ENCODE data around the gene PWWP2A. TPM values are rescaled to one million over a fixed set of nuclear protein-coding genes. Genes with fewer than 3 reads are reported as not detected.
"Not testable (repeated sequence)": the region's sequence is repeated elsewhere in the genome, so short reads cannot be mapped to it uniquely, and the experiment has no call there.

Gene PWWP2A
- polyA plus RNA-seq (2012; ENCODE audit: missing spikeins), result 13.1 TPM

DNA sequence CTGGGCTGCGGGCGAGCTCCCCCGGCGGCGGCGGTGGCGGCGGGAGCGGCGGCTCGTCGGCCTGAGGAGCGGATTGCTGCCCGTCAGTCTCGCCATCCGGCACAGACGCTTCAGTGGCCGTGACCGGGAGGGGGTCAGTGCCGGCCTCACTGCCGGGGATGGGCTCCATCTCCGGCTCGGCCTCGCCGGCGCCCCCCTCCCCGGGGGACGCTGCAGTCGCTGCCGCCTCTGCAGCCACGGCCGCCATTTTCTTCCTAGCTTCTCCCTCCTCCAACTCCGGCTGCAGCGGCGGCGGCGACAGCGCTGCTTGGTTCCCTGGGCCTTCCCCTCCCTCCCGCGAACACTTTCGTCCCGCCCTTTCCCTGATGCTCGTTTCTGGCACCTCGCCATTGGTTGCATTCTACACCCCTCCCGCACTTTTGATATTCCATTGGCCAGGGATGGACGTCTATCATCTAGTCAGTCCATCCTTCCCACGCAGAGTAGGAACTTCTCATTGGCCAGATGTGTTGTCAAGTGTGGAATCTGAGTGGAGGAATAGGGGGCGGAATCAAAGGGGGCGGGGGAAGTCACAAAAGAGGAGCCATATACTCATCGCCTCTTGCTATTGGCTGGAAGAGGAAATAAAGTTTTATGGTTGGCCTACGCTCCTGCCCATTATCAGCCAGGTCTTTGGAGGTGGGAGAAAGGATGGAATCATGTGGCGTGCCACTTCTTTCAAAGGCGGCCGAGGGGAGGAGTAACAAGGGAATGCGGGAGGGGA is at the start of gene PWWP2A:
PWWP2A (minus strand) TSS at position 309 of the 763 bp plus-strand sequence; CDS start at position 247, 62 bp downstream.
- FAIRE-seq (peak; percentile 99), DNase-seq (ENCODE audit: insufficient read length) (peak; percentile 83)
- peak; percentile 88 for TF ChIP-seq TAF1 (IDR thresholded peaks at IDR 0.05; ENCODE audit: borderline replicate concordance, low read depth, low read length)
- peak; percentile 57; the same call in 1 of the 2 replicates for TF ChIP-seq POLR2AphosphoS5 (IDR thresholded peaks at IDR 0.05; ENCODE audit: low read depth, low read length)
- TF ChIP-seq POLR2A (IDR thresholded peaks at IDR 0.05; ENCODE audit: low read depth, low read length), result peak; percentile 83

DNA sequence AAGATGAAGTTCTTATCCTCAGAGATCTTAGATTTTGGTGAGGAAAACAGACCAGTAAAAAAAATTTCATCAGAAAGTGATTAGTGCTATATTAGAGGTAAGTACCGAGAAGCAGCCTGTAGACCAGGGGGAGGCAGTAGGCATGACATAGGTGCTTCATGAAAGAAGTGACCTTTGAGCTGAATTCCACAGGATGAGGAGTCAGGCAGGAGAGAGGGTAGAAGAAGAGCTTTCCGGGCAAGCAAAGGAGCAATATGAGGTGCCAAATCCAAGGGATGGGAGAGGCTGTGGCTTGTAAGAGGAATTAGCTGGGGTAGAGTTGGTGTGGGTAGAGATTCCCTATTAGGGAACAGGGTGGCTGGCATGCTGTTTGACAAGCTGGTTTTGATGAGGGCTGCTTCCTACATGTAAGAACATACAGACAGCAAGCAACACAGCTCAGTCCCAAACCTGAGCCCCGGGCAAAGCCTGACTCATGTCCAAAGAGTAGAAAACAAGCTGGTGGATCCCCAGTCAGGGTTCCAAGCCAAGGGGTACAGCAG is 48.4 kb upstream of the PWWP2A start:
- DNase-seq (ENCODE audit: insufficient read length) (no peak), FAIRE-seq (no peak)
- no peak for TF ChIP-seq POLR2AphosphoS5 (IDR thresholded peaks at IDR 0.05; ENCODE audit: low read depth, low read length)
- no peak for TF ChIP-seq POLR2A (IDR thresholded peaks at IDR 0.05; ENCODE audit: low read depth, low read length)
- no peak for TF ChIP-seq TAF1 (IDR thresholded peaks at IDR 0.05; ENCODE audit: borderline replicate concordance, low read depth, low read length)

DNA sequence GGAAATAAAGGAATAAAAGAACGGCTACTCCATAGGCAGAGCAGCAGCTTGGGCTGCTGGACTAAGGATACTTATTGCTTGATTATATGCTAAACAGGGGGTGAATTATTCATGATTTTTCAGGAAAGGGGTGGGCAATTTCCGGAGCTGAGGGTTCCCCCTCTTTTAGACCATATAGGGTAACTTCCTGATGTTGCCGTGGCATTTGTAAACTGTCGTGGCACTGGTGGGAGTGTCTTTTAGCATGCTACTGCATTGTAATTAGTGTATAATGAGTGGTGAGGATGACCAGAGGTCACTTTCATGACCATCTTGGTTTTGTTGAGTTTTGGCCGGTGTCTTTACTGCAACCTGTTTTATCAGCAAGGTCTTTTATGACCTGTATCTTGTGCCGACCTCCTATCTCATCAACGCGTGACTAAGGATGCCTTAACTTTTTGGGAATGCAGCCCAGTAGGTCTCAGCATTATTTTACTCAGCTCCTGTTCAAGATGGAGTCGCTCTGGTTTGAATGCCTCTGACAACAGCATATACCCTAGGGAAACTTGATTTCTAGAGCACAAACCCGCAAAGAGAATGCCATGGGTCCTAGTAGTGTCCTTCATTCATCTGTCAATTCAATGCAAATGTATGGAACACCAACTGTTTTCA is 47.8 kb upstream of the PWWP2A start:
- DNase-seq (ENCODE audit: insufficient read length), result no peak
- no peak for FAIRE-seq

DNA sequence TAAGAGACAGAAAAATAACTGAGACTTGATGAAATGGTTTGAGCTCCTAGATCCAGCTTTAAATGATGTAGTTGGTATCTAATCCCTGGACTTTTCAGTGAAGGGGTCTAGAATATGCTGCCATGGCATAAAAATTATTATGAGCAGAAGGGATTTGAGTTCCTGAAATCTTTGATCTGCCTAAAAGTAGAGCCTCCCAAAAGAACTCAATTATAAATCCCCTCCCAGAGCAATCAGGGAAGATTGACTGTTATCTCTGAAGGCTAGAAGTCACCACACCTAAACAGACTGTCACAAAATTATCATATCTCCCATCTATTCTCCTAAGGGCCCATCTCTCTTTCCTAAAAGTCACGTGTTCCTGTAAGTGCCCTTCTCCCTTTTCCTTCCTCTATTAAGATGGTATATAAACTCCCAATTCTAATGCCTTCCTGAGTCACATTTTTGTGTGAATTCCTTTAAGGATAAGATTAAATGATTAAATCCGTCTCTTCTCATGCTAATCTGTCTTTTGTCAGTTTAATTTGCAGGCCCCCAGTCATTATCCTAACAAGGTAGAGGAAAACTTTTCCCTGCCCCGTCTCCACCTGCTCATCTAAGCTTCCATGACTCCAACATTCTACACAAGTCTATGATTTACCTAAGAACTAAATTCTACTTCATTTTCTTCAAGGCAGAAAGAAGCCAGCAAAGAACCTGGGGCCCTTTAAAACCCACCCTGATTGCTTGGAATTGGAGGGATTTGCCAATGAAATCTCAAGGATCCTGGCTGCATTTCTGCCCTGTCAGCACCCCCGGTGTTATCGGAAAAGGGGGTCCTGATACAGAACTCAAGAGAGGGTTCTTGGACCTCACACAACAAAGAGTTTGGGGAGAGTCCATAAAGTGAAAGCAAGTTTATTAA is 47.1 kb upstream of the PWWP2A start:
- TF ChIP-seq POLR2AphosphoS5 (IDR thresholded peaks at IDR 0.05; ENCODE audit: low read depth, low read length) (no peak), TAF1 (IDR thresholded peaks at IDR 0.05; ENCODE audit: borderline replicate concordance, low read depth, low read length) (no peak), POLR2A (IDR thresholded peaks at IDR 0.05; ENCODE audit: low read depth, low read length) (no peak)
- FAIRE-seq, result no peak
- no peak for DNase-seq (ENCODE audit: insufficient read length)

More for the DNA sequence above, 47.8 kb upstream of the PWWP2A start:
- TF ChIP-seq TAF1 (IDR thresholded peaks at IDR 0.05; ENCODE audit: borderline replicate concordance, low read depth, low read length) (no peak), POLR2A (IDR thresholded peaks at IDR 0.05; ENCODE audit: low read depth, low read length) (no peak), POLR2AphosphoS5 (IDR thresholded peaks at IDR 0.05; ENCODE audit: low read depth, low read length) (no peak)

DNA sequence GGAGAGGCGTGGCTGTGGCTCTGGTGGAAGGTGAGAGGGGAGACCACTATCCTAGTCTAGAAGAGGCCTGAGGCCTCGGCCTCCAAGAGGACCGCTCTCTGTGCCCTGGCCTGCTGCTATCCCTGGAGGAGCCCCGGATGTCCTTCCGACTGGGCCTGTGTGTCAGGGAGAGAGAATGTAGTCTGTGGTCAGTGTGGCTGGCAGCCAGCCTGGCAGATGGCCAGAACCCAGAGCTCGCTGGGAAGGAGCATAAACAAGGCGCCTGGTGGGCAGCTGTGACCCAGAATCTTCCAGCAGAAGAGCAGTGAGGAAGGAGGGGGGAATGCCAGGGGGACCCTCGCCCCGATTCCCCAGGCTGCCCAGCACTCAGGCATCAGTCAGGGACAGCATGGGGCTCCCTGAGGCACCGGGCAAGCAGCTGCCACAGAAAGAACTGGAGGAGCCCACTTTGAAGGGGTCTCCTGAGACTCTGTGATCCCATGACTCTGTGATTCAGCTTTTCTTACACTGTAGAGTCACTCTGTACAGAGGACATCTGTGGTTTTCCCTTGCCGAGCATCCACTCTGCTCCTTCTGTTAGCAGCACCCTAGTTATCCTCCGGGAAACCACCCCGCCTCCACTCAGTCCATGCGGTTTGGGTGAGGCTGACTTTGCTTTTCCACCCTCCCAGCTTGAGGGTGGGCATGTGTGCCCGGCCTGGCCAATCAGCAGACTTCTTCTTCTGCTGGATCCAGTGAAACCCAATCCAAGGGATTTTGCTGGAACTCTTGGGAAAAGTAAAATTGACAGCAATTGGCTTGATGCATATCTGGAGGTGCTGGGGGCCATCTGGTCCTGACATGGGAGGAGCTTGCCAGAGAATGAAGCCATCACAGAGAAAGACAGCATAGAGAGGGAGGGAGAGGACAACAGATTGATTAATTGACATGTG is 46.2 kb upstream of the PWWP2A start:
- no peak for TF ChIP-seq POLR2AphosphoS5 (IDR thresholded peaks at IDR 0.05; ENCODE audit: low read depth, low read length)
- no peak for TF ChIP-seq POLR2A (IDR thresholded peaks at IDR 0.05; ENCODE audit: low read depth, low read length)
- no peak for TF ChIP-seq TAF1 (IDR thresholded peaks at IDR 0.05; ENCODE audit: borderline replicate concordance, low read depth, low read length)
- FAIRE-seq (no peak), DNase-seq (ENCODE audit: insufficient read length) (no peak)

DNA sequence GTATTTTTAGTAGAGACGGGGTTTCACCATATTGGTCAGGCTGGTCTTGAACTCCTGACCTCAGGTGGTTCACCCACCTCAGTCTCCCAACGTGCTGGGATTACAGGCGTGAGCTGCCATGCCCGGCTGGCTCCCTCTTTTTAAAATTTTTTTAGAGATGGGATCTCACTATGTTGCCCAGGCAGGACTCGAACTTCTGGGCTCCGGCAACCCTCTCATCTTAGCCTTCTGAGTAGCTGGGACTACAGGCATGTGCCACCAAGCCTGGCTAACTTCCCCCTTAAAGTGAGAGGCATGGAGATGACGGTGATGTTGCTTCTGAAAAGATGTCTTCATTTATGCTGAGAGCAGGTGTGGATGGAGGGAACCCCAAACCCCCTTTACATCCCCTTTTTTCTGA is 43.7 kb upstream of the PWWP2A start:
- DNase-seq (ENCODE audit: insufficient read length) (no peak), FAIRE-seq (no peak)
- TF ChIP-seq POLR2A (IDR thresholded peaks at IDR 0.05; ENCODE audit: low read depth, low read length) (no peak), TAF1 (IDR thresholded peaks at IDR 0.05; ENCODE audit: borderline replicate concordance, low read depth, low read length) (no peak), POLR2AphosphoS5 (IDR thresholded peaks at IDR 0.05; ENCODE audit: low read depth, low read length) (no peak)

- no peak for DNase-seq (ENCODE audit: insufficient read length)
- no peak for FAIRE-seq
These were observed 42.4 kb upstream of the PWWP2A start for GRCh38 chr5:160161626-160162025.

GRCh38 chr5:160160875-160161274 is 41.6 kb upstream of the PWWP2A start:
- not testable (repeated sequence) for DNase-seq (ENCODE audit: insufficient read length)

More at GRCh38 chr5:160161626-160162025, 42.4 kb upstream of the PWWP2A start:
- TF ChIP-seq POLR2A (IDR thresholded peaks at IDR 0.05; ENCODE audit: low read depth, low read length) (no peak), TAF1 (IDR thresholded peaks at IDR 0.05; ENCODE audit: borderline replicate concordance, low read depth, low read length) (no peak), POLR2AphosphoS5 (IDR thresholded peaks at IDR 0.05; ENCODE audit: low read depth, low read length) (no peak)

GRCh38 chr5:160159991-160160792 is 40.9 kb upstream of the PWWP2A start:
- TF ChIP-seq TAF1 (IDR thresholded peaks at IDR 0.05; ENCODE audit: borderline replicate concordance, low read depth, low read length) (no peak), POLR2AphosphoS5 (IDR thresholded peaks at IDR 0.05; ENCODE audit: low read depth, low read length) (0 out of 2 replicates have a peak, but pooled peaks have one; percentile 50), POLR2A (IDR thresholded peaks at IDR 0.05; ENCODE audit: low read depth, low read length) (peak; percentile 45; the same call in 1 of the 2 replicates)
- FAIRE-seq, result peak; percentile 91
- peak; percentile 37 for DNase-seq (ENCODE audit: insufficient read length)

More at GRCh38 chr5:160160875-160161274, 41.6 kb upstream of the PWWP2A start:
- not testable (repeated sequence) for FAIRE-seq
